Measurements from ENCODE around the gene C22orf15. TPM values are rescaled to one million over a fixed set of nuclear protein-coding genes. Genes with fewer than 3 reads are reported as not detected.

Gene C22orf15
- total RNA-seq, 1 experiment from 2014 or later, result 2.0 TPM

DNA sequence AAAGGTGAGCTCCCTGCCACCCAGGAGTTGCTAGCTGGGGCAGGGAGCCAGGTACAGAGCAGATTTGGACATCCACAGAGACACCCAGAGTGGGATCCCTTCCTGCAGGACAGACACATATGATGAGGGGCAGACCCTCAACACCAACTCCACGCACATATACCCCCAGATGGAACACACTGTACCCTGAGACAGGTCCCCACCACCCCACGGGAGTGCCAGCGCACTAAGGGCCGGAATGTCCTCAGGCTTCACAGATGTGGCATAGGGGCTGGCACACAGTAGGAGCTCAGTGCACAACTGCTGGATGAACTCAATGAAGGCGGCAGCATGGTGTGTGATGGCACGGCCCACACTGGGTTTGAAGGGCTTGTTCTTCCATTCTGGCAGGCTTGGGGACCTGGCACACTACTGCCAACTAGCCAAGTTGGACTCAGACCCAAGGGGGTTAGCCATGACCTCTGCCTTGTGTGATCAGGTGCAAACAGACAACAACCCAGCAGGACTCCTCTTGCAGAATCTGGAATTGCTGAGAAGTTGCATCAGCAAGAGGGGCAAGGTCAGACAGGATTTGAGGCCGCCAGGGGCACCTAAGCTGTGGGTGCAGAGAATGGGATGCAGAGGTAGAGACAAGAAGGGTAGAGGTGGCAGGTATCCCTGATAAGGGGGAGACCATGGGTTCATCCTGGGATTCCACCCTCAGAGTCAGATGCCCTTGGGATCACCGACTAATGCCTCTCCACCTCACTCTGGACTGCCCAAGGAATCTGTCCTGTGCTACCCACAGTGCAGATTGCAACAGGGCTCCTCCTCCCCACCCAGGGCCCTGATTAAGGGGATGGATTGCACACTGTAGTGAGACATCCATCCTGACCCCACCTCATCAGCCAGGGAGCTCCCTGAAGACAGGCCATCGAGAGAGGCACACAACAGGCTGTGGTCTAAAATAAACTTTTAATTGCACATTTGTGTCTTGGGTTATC, 2.4 kb downstream of the C22orf15 start:
- POLR2A ChIA-PET (ENCODE audit: low non-redundant PET), result no interaction called here
- TF ChIP-seq, protein P1, sequence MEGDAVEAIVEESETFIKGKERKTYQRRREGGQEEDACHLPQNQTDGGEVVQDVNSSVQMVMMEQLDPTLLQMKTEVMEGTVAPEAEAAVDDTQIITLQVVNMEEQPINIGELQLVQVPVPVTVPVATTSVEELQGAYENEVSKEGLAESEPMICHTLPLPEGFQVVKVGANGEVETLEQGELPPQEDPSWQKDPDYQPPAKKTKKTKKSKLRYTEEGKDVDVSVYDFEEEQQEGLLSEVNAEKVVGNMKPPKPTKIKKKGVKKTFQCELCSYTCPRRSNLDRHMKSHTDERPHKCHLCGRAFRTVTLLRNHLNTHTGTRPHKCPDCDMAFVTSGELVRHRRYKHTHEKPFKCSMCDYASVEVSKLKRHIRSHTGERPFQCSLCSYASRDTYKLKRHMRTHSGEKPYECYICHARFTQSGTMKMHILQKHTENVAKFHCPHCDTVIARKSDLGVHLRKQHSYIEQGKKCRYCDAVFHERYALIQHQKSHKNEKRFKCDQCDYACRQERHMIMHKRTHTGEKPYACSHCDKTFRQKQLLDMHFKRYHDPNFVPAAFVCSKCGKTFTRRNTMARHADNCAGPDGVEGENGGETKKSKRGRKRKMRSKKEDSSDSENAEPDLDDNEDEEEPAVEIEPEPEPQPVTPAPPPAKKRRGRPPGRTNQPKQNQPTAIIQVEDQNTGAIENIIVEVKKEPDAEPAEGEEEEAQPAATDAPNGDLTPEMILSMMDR (conservative IDR thresholded peaks at IDR 0.05; ENCODE audit: low read depth, low read length), result no peak
- TF ChIP-seq EZH2 (IDR thresholded peaks at IDR 0.05; ENCODE audit: borderline replicate concordance, low read depth, low read length, poor library complexity, severe bottlenecking), result no peak
- no peaks in the 10 kb centered on the region for H3K9me3 ChIP-seq (ENCODE audit: low read depth, low read length, poor library complexity, severe bottlenecking)
- DNase-seq (ENCODE audit: low spot score), result no peak
- no peaks in the 10 kb centered on the region for H3K27me3 ChIP-seq (replicated peaks; ENCODE audit: insufficient read depth, low read depth, low read length, poor library complexity)
- CTCF ChIA-PET, result no interaction called here
- no TSS peak for BruUV-seq (replicated peaks)
- H3K4me1 ChIP-seq (ENCODE audit: insufficient read depth, low read length, poor library complexity, severe bottlenecking), result peaks cover 50% of the 10 kb centered on the region
- peaks cover 8% of the 10 kb centered on the region for H3K36me3 ChIP-seq (ENCODE audit: insufficient read depth, low read length, poor library complexity, severe bottlenecking)
- peak overlapping the region; percentile 61 for H3K27ac ChIP-seq (ENCODE audit: low read depth, low read length, poor library complexity, severe bottlenecking)
- intact Hi-C loops (cut with micrococcal nuclease; ENCODE audit: unreplicated experiment), result loop anchor here (5.0 kb wide), 2 partner anchors 82 to 223 kb away; no protein-coding TSS in a partner anchor
- no peak overlapping the region for H3K4me3 ChIP-seq (ENCODE audit: low read depth, low read length, poor library complexity, severe bottlenecking)

DNA sequence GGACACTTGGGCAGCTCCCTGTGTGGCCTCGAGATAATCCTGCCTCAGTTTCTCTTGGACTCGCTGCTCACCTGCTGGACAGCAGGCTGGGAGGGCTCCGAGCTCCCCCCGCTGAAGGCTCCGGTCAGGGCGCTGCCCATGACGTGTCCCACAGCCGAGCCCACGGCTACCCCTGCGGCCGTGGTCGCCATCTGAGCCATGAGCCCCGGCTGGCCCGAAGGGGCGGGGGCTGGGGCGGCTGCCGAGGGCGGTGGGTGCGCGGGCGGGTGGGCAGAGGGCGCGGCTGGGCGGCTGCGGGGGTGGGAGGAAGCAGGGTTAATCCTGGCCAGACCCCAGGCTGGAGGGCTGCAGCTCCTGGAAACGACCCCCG, 4.5 kb downstream of the C22orf15 start:
- H3K4me1 ChIP-seq (ENCODE audit: insufficient read depth, low read length, poor library complexity, severe bottlenecking), result peaks cover 52% of the 10 kb centered on the region
- peaks cover 8% of the 10 kb centered on the region for H3K36me3 ChIP-seq (ENCODE audit: insufficient read depth, low read length, poor library complexity, severe bottlenecking)
- POLR2A ChIA-PET (ENCODE audit: low non-redundant PET), result no interaction called here
- BruUV-seq (replicated peaks), result no TSS peak
- intact Hi-C loops (cut with micrococcal nuclease; ENCODE audit: unreplicated experiment), result loop anchor here (5.0 kb wide), 1 partner anchor 80 kb away; no protein-coding TSS in a partner anchor
- H3K9me3 ChIP-seq (ENCODE audit: low read depth, low read length, poor library complexity, severe bottlenecking), result no peaks in the 10 kb centered on the region
- H3K27me3 ChIP-seq (replicated peaks; ENCODE audit: insufficient read depth, low read depth, low read length, poor library complexity), result no peaks in the 10 kb centered on the region
- CTCF ChIA-PET, result interaction anchor here (0.7 kb wide), 1 partner anchor 82 kb away, joined by 11 read pairs; no protein-coding TSS in a partner anchor
- peak overlapping the region; percentile 90 for H3K27ac ChIP-seq (ENCODE audit: low read depth, low read length, poor library complexity, severe bottlenecking)
- no peak for TF ChIP-seq EZH2 (IDR thresholded peaks at IDR 0.05; ENCODE audit: borderline replicate concordance, low read depth, low read length, poor library complexity, severe bottlenecking)
- TF ChIP-seq, protein P1 (conservative IDR thresholded peaks at IDR 0.05; ENCODE audit: low read depth, low read length), result no peak
- peak overlapping the region; percentile 70 for H3K4me3 ChIP-seq (ENCODE audit: low read depth, low read length, poor library complexity, severe bottlenecking)
- no peak for DNase-seq (ENCODE audit: low spot score)

DNA sequence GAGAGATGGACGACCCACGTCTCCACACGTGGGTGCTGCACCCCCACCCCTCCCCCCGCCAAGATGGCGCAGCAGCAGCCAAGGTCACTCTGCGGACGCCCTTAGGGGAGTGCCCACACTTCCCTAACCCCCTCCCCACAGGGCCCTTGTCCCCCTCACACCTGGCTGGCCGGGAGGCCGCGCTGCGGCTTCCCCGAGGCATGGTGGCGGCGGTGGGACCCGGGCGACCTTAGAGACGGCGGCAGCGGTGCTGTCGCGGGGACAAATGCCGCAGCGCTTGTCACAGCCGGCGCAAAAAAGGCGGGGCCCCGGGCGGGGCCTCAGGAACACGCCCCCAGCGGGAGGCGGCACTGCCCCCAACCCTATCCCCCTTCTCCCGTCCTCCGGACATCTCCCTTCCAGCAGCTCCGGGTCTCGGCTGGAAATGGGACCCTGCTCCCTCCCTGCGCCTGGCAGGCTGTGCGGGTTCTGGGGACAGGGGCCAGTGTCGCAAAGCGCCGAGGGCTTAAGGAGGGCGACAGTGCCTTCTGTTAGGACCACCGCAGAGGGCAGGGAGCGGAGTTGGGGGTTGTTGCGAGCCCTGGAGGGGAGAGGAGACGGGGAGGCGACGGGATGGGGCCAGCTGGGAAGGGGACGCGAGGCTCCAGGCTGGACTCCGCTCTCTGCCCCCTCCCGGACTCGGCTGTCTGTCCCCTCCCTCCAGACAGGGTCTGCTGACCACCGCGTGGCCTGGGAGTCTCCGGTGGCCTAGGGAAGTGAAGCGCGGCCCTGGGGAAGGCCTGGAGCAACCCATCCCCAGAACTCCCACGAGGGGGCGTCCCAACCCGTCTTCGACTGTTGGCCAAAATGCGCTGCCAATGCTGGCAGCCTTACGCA, 5.1 kb downstream of the C22orf15 start, which contains the start of gene CHCHD10:
CHCHD10 (minus strand) TSS at position 300 of the 876 bp plus-strand sequence; CDS start at position 202, 98 bp downstream.
- no peaks in the 10 kb centered on the region for H3K9me3 ChIP-seq (ENCODE audit: low read depth, low read length, poor library complexity, severe bottlenecking)
- H3K4me1 ChIP-seq (ENCODE audit: insufficient read depth, low read length, poor library complexity, severe bottlenecking), result peaks cover 49% of the 10 kb centered on the region
- no peaks in the 10 kb centered on the region for H3K27me3 ChIP-seq (replicated peaks; ENCODE audit: insufficient read depth, low read depth, low read length, poor library complexity)
- intact Hi-C loops (cut with micrococcal nuclease; ENCODE audit: unreplicated experiment), result loop anchor here (5.0 kb wide), 1 partner anchor 79 kb away; no protein-coding TSS in a partner anchor
- TF ChIP-seq, protein P1 (conservative IDR thresholded peaks at IDR 0.05; ENCODE audit: low read depth, low read length), result peak; percentile 85
- TF ChIP-seq EZH2 (IDR thresholded peaks at IDR 0.05; ENCODE audit: borderline replicate concordance, low read depth, low read length, poor library complexity, severe bottlenecking), result no peak
- H3K27ac ChIP-seq (ENCODE audit: low read depth, low read length, poor library complexity, severe bottlenecking), result peak within 1 kb of the TSS; percentile 90
- peaks cover 8% of the 10 kb centered on the region for H3K36me3 ChIP-seq (ENCODE audit: insufficient read depth, low read length, poor library complexity, severe bottlenecking)
- peak; percentile 92 for DNase-seq (ENCODE audit: low spot score)
- ChIA-PET POLR2A (ENCODE audit: low non-redundant PET) (no interaction called here), CTCF (interaction anchor here (0.6 to 0.7 kb wide), 2 partner anchors 82 to 89 kb away, joined by 4 read pairs; no protein-coding TSS in a partner anchor)
- no TSS peak for BruUV-seq (replicated peaks)
- H3K4me3 ChIP-seq (ENCODE audit: low read depth, low read length, poor library complexity, severe bottlenecking), result peak within 1 kb of the TSS; percentile 70
